ENCODE results near the gene GMDS.

- no peak for TF ChIP-seq CTCF (IDR thresholded peaks at IDR 0.05)
- TF ChIP-seq POLR2A (IDR thresholded peaks at IDR 0.05) = no peak
Measured at GRCh38 chr6:1607516-1608221, 637.7 kb downstream of the GMDS start.

Data from heart left ventricle (tissue), 13 donors.